NCI-H345 (cell line): ENCODE results near the gene CETN3.

Experiments
- DNase-seq: peaks from one replicate; lab custom pipeline; 2025; lab: John Stamatoyannopoulos, UW

CETN3 gene

GRCh38 chr5:90409318-90410177 is at the start of gene CETN3:
CETN3 (minus strand) TSS chr5:90409756; CDS start chr5:90409661, 95 bp downstream.
- DNase-seq, result peak; percentile 94

GRCh38 chr5:90446961-90447360 is 37.4 kb upstream of the CETN3 start:
- no peak for DNase-seq

GRCh38 chr5:90440644-90441043 is 31.1 kb upstream of the CETN3 start:
- no peak for DNase-seq

- peak; percentile 13 for DNase-seq
Observed at GRCh38 chr5:90438100-90438499, 28.5 kb upstream of the CETN3 start.

GRCh38 chr5:90437663-90438062 is 28.1 kb upstream of the CETN3 start:
- DNase-seq, result no peak

GRCh38 chr5:90434116-90434714 is 24.7 kb upstream of the CETN3 start:
- peak; percentile 24 for DNase-seq

GRCh38 chr5:90424245-90424644 is 14.7 kb upstream of the CETN3 start:
- DNase-seq, result no peak

- DNase-seq, result peak; percentile 1
Observed at GRCh38 chr5:90421136-90421535, 11.6 kb upstream of the CETN3 start.

- DNase-seq, result no peak
Observed at GRCh38 chr5:90418214-90418613, 8.7 kb upstream of the CETN3 start.

GRCh38 chr5:90410178-90410762 is 714 bp upstream of the CETN3 start:
- DNase-seq, result no peak

- no peak for DNase-seq
Observed at GRCh38 chr5:90408571-90409317, 812 bp downstream of the CETN3 start.

- no peak for DNase-seq
Observed at GRCh38 chr5:90406466-90406865, 3.1 kb downstream of the CETN3 start.

- DNase-seq, result no peak
Observed at GRCh38 chr5:90402521-90403255, 6.9 kb downstream of the CETN3 start.

- DNase-seq, result no peak
Observed at GRCh38 chr5:90399251-90399650, 10.3 kb downstream of the CETN3 start.

GRCh38 chr5:90398726-90399125 is 10.8 kb downstream of the CETN3 start:
- DNase-seq, result no peak

- no peak for DNase-seq
Observed at GRCh38 chr5:90395005-90395404, 14.6 kb downstream of the CETN3 start.

GRCh38 chr5:90390928-90391327 is 18.6 kb downstream of the CETN3 start:
- no peak for DNase-seq

- no peak for DNase-seq
Observed at GRCh38 chr5:90390326-90390725, 19.2 kb downstream of the CETN3 start.

- DNase-seq, result no peak
Observed at GRCh38 chr5:90387508-90387907, 22.0 kb downstream of the CETN3 start.

GRCh38 chr5:90386099-90386710 is 23.4 kb downstream of the CETN3 start:
- DNase-seq, result peak; percentile 23

- DNase-seq, result no peak
Observed at GRCh38 chr5:90384389-90384788, 25.2 kb downstream of the CETN3 start.
